H1 (cell line): ENCODE results near the gene FAM120B.

ENCODE experiments used
- RAD21 ChIP-seq, 2 experiments: IDR thresholded peaks in 1 of 2; conservative IDR thresholded peaks in 1 of 2; 2 replicates each; pipeline ENCODE4 v1.6.1; 2011; ENCODE audit warnings: low read depth in 2 of 2, low read length in 2 of 2, improper control_type of control experiment in 1 of 2, inconsistent platforms in 1 of 2, mild to moderate bottlenecking in 1 of 2, moderate library complexity in 1 of 2
- TF ChIP-seq, protein P1 (sequence below), 3 experiments: IDR thresholded peaks; 1 replicate in 2 of 3; 2 replicates in 1 of 3; pipeline versions ENCODE4 v1.5.1 to v1.6.1; 2011; ENCODE audit warnings: low read length in 3 of 3, mild to moderate bottlenecking in 3 of 3, inconsistent platforms in 2 of 3, low read depth in 1 of 3, moderate library complexity in 1 of 3; ENCODE audit not compliant: insufficient read depth in 1 of 3; ENCODE audit errors: control extremely low read depth in 1 of 3

DNA sequence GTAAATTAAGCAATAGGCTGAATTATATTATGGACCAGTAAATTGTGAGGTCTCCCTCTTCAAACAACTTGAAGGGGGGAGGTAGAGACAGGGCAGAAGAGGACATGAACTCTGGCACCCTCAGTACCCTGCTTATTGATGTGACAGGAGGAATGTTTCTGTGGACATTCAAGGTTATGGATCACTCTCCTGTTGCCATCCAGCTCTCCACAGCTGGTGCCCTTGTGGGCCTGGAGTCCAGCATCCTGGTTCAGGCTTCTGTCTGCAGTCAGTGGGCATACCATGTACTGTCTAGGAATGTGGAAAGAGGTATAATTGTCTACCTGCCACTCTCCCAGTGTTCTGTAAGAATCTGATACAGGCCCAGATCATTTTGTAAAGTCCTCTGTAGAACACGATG is 55.6 kb downstream of the FAM120B start:
- TF ChIP-seq, protein P1, sequence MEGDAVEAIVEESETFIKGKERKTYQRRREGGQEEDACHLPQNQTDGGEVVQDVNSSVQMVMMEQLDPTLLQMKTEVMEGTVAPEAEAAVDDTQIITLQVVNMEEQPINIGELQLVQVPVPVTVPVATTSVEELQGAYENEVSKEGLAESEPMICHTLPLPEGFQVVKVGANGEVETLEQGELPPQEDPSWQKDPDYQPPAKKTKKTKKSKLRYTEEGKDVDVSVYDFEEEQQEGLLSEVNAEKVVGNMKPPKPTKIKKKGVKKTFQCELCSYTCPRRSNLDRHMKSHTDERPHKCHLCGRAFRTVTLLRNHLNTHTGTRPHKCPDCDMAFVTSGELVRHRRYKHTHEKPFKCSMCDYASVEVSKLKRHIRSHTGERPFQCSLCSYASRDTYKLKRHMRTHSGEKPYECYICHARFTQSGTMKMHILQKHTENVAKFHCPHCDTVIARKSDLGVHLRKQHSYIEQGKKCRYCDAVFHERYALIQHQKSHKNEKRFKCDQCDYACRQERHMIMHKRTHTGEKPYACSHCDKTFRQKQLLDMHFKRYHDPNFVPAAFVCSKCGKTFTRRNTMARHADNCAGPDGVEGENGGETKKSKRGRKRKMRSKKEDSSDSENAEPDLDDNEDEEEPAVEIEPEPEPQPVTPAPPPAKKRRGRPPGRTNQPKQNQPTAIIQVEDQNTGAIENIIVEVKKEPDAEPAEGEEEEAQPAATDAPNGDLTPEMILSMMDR (IDR thresholded peaks at IDR 0.05; ENCODE audit: control extremely low read depth in 1 of 3, insufficient read depth in 1 of 3, low read depth in 1 of 3, low read length in 3 of 3), result no peak
- no peak for TF ChIP-seq RAD21 (IDR thresholded peaks at IDR 0.05 in 1 of 2, conservative IDR thresholded peaks at IDR 0.05 in 1 of 2; ENCODE audit: low read depth in 2 of 2, low read length in 2 of 2)
